Epithelial cell of umbilical artery (primary cell): ENCODE data around the gene TUBA1A. TPM values are rescaled to one million over a fixed set of nuclear protein-coding genes. Genes with fewer than 3 reads are reported as not detected.

Experiments used
- total RNA-seq: library from RNA; depleted of rRNA; stranded (reverse); fragments of >200 nt; gene quantifications from 2 replicates; pipeline ENCODE4 v1.2.3, GENCODE V29; 2014

Gene TUBA1A
- total RNA-seq, result 573 and 1,233 TPM in 2 replicates

GRCh38 chr12:49188916-49189367, at the start of gene TUBA1A:
Gene TUBA1A (minus strand): TSS chr12:49189080. CDS start chr12:49188979, 101 bp downstream.

Other genes starting within 250 kb of the TUBA1A start
- 37.4 and 42.2 TPM in 2 replicates for gene ARF3, start 231.6 kb downstream of the TUBA1A start, total RNA-seq
- 0.32 TPM in 1 of 2 replicates, not detected in the other for gene WNT10B, start 217.3 kb downstream of the TUBA1A start, total RNA-seq
- not detected in 2 replicates for gene WNT1, start 210.8 kb downstream of the TUBA1A start, total RNA-seq
- 0.15 and 0.32 TPM in 2 replicates for gene DDN, start 189.7 kb downstream of the TUBA1A start, total RNA-seq
- 50.5 and 62.7 TPM in 2 replicates for gene PRKAG1, start 170.3 kb downstream of the TUBA1A start, total RNA-seq
- gene KMT2D, start 128.3 kb downstream of the TUBA1A start, total RNA-seq, result 21.1 and 29.8 TPM in 2 replicates
- 1.6 and 4.9 TPM in 2 replicates for gene RHEBL1, start 119.1 kb downstream of the TUBA1A start, total RNA-seq
- 3.9 and 9.9 TPM in 2 replicates for gene DHH, start 94.3 kb downstream of the TUBA1A start, total RNA-seq
- gene LMBR1L, start 78.2 kb downstream of the TUBA1A start, total RNA-seq, result 84.8 and 91.6 TPM in 2 replicates
- 1,902 and 1,994 TPM in 2 replicates for gene TUBA1B, start 57.7 kb downstream of the TUBA1A start, total RNA-seq
- 324 and 374 TPM in 2 replicates for gene TUBA1C, start 76.0 kb upstream of the TUBA1A start, total RNA-seq
- gene PRPH, start 106.1 kb upstream of the TUBA1A start, total RNA-seq, result not detected in 2 replicates
- gene TROAP, start 134.2 kb upstream of the TUBA1A start, total RNA-seq, result 8.1 and 9.1 TPM in 2 replicates
- not detected in 2 replicates for gene C1QL4, start 148.1 kb upstream of the TUBA1A start, total RNA-seq
- 0.61 and 1.3 TPM in 2 replicates for gene DNAJC22, start 157.8 kb upstream of the TUBA1A start, total RNA-seq
- gene SPATS2, start 178.4 kb upstream of the TUBA1A start, total RNA-seq, result 46.8 and 48.0 TPM in 2 replicates